Measurements from ENCODE around the gene PLLP. TPM values are rescaled to one million over a fixed set of nuclear protein-coding genes. Genes with fewer than 3 reads are reported as not detected.

The PLLP gene
- polyA plus RNA-seq, 3 donors, result 0.52 to 1.2 (median 0.97) TPM

GRCh38 chr16:57223057-57223456 is 61.4 kb downstream of the PLLP start:
- H3K27ac Mint-ChIP-seq, result peak overlapping the region in 1 of 7 donors; percentile 15
- no peaks in the 10 kb centered on the region for H4K20me1 ChIP-seq (ENCODE audit: insufficient read depth, low read length)
- intact Hi-C loops (cut with micrococcal nuclease), result no loop called here
- TF ChIP-seq CTCF (IDR thresholded peaks at IDR 0.05), result no peak
- no peak overlapping the region for H3K9ac ChIP-seq (ENCODE audit: insufficient read depth, low read length, poor library complexity, severe bottlenecking)
- peaks cover 81 to 100% of the 10 kb centered on the region in 2 donors for H3K36me3 ChIP-seq (replicated peaks in 1 of 2; ENCODE audit: control insufficient read depth in 1 of 2, insufficient read depth in 2 of 2, low read length in 2 of 2)
- no peak overlapping the region for H3K4me3 Mint-ChIP-seq
- H3K4me2 ChIP-seq (replicated peaks; ENCODE audit: extremely low read depth, low read length, poor library complexity, severe bottlenecking), result no peak overlapping the region
- H3K79me2 ChIP-seq (ENCODE audit: insufficient read depth, low read length), result no peaks in the 10 kb centered on the region
- H3K9me3 Mint-ChIP-seq, result peaks cover 0 to 6% (median 0%) of the 10 kb centered on the region in 7 donors
- H3K4me3 ChIP-seq (replicated peaks in 1 of 3; ENCODE audit: low read depth in 2 of 3, low read length in 3 of 3), result no peak overlapping the region
- peaks cover 86 to 93% of the 10 kb centered on the region in 2 donors for H3K36me3 Mint-ChIP-seq
- H3K4me1 ChIP-seq (ENCODE audit: control insufficient read depth in 1 of 2, insufficient read depth in 2 of 2, low read length in 2 of 2), result no peaks in the 10 kb centered on the region
- no peaks in the 10 kb centered on the region for H3K27me3 ChIP-seq (ENCODE audit: control insufficient read depth in 2 of 2, insufficient read depth in 2 of 2, low read length in 2 of 2)
- H3K27me3 Mint-ChIP-seq (ENCODE audit: low read depth in 3 of 3), result no peaks in the 10 kb centered on the region
- no peaks in the 10 kb centered on the region for H3K9me3 ChIP-seq (replicated peaks in 1 of 2; ENCODE audit: control insufficient read depth in 1 of 2, insufficient read depth in 1 of 2, low read length in 2 of 2)
- no peak overlapping the region for H2AFZ ChIP-seq (ENCODE audit: insufficient read depth, low read depth, low read length, poor library complexity, severe bottlenecking)
- DNase-seq, result no peak
- no peaks in the 10 kb centered on the region for H3K4me1 Mint-ChIP-seq
- WGBS (ENCODE audit: insufficient coverage), result no CpG with 5 or more reads among the region's 1 CpG
- H3K27ac ChIP-seq (ENCODE audit: low read depth in 1 of 2, low read length in 2 of 2), result no peak overlapping the region

GRCh38 chr16:57216968-57217367 is 67.5 kb downstream of the PLLP start:
- peaks cover 13 to 27% (median 22%) of the 10 kb centered on the region in 7 donors for H3K9me3 Mint-ChIP-seq
- no peak overlapping the region for H3K27ac ChIP-seq (ENCODE audit: low read depth in 1 of 2, low read length in 2 of 2)
- no peak for DNase-seq

More at GRCh38 chr16:57216968-57217367, 67.5 kb downstream of the PLLP start:
- Histone ChIP-seq H4K20me1 (ENCODE audit: insufficient read depth, low read length) (no peaks in the 10 kb centered on the region), H3K4me1 (ENCODE audit: control insufficient read depth in 1 of 2, insufficient read depth in 2 of 2, low read length in 2 of 2) (no peaks in the 10 kb centered on the region), H3K9me3 (replicated peaks in 1 of 2; ENCODE audit: control insufficient read depth in 1 of 2, insufficient read depth in 1 of 2, low read length in 2 of 2) (peaks cover 7 to 22% of the 10 kb centered on the region in 2 donors), H3K4me2 (replicated peaks; ENCODE audit: extremely low read depth, low read length, poor library complexity, severe bottlenecking) (no peak overlapping the region), H3K4me3 (replicated peaks in 1 of 3; ENCODE audit: low read depth in 2 of 3, low read length in 3 of 3) (no peak overlapping the region), H3K9ac (ENCODE audit: insufficient read depth, low read length, poor library complexity, severe bottlenecking) (no peak overlapping the region), H3K79me2 (ENCODE audit: insufficient read depth, low read length) (no peaks in the 10 kb centered on the region), H2AFZ (ENCODE audit: insufficient read depth, low read depth, low read length, poor library complexity, severe bottlenecking) (no peak overlapping the region), H3K36me3 (replicated peaks in 1 of 2; ENCODE audit: control insufficient read depth in 1 of 2, insufficient read depth in 2 of 2, low read length in 2 of 2) (peaks cover 87 to 100% of the 10 kb centered on the region in 2 donors), H3K27me3 (ENCODE audit: control insufficient read depth in 2 of 2, insufficient read depth in 2 of 2, low read length in 2 of 2) (no peaks in the 10 kb centered on the region)
- no peak for TF ChIP-seq CTCF (IDR thresholded peaks at IDR 0.05)
- Mint-ChIP-seq H3K36me3 (peaks cover 83 to 94% of the 10 kb centered on the region in 2 donors), H3K27me3 (ENCODE audit: low read depth in 3 of 3) (no peaks in the 10 kb centered on the region), H3K27ac (no peak overlapping the region), H3K4me3 (no peak overlapping the region), H3K4me1 (no peaks in the 10 kb centered on the region)
- intact Hi-C loops (cut with micrococcal nuclease), result no loop called here
- WGBS (ENCODE audit: insufficient coverage), result no CpG with 5 or more reads among the region's 2 CpGs

All from CD14-positive monocyte (primary cell).